Measurements from ENCODE around the gene FZR1. TPM values are rescaled to one million over a fixed set of nuclear protein-coding genes. Genes with fewer than 3 reads are reported as not detected.

Gene FZR1
- total RNA-seq (2022; extraction: Qiagen RNA extraction), result 27.8 to 36.3 TPM (median 34.2 TPM) in 5 replicates

DNA sequence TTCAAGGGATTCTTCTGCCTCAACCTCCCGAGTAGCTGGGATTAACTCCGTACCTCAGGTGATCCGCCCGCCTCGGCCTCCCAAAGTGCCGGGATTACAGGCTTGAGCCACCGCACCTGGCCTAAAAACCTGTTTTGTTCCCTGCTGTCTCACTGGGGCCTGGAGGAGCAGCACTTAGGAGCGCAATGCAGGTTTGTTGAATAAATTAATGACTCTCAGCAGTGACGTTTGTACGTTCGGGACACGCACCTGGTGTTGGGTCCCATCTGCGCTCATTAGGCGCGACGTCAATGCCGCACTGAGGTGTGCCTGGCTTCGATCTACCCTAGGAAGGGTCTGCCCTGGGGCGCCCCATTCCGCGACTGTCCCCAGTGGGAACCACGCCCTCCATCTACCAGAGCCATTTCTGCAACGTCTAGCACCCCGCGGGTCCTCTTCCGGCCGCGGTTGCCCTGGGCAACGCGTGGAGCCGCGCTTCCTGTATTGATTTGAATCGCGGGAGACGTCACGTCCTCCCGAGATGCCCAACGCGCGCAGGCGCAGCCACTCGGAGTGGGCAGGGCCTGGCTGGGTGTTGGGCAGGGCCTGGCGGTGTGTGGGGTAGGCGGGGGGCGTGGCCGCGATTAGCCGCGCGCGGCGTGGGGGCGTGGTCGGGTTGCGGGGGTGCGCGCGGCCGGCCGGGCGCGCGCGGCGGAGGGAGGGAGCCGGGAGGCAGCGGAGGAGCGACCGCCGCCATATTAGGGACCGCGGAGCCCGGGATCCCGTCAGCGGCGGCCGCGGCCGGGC, at the start of gene FZR1:
FZR1 (plus strand) TSS at position 714 of the 786 bp plus-strand sequence. CDS start 16,679 bp downstream, outside the sequence.

GRCh38 chr19:3480383-3481091, 25.6 kb upstream of the FZR1 start, which contains the start of gene SMIM24:
TSS of gene SMIM24 (minus strand) at chr19:3480525. CDS start at chr19:3480463, 62 bp downstream.

GRCh38 chr19:3483226-3483628, 22.9 kb upstream of the FZR1 start, which contains the start of gene SMIM44:
TSS of gene SMIM44 (minus strand) at chr19:3483441. CDS start at chr19:3483403, 38 bp downstream.

DNA sequence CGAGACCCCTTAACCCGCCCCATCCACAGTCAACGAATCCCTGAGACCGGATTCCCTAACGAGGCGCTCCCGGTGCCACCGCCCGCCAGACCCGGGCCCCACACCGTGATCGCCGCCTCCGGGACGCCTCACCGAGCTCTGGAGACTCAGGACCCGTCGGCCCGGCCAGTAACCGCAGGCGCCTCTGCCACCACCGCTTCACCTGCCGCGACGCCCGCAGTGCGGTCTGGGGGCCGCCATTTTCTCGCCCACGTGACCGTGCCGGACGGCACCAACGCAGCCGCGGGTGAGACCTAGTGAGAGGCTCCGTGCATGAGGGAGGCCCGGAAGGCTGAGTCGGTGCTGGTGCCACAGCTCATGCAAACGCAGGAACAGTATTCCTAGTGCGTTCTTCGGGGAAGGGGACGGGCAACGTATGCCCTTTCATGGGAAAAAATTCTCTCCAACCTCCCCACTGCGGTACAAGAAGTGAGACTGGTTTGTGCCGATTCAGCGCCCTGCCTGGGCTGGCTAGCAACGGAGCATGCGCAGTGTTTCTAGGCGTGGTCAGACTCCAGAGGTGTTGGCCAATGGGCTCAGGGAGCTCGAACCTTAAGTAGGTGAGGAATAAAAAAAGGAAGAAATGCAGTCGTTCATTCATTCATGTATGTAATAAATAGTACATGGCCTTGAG, 5.5 kb upstream of the FZR1 start, which contains the start of gene DOHH:
DOHH (minus strand) TSS at position 246 of the 673 bp plus-strand sequence. CDS start 3,860 bp downstream, outside the sequence.

DNA sequence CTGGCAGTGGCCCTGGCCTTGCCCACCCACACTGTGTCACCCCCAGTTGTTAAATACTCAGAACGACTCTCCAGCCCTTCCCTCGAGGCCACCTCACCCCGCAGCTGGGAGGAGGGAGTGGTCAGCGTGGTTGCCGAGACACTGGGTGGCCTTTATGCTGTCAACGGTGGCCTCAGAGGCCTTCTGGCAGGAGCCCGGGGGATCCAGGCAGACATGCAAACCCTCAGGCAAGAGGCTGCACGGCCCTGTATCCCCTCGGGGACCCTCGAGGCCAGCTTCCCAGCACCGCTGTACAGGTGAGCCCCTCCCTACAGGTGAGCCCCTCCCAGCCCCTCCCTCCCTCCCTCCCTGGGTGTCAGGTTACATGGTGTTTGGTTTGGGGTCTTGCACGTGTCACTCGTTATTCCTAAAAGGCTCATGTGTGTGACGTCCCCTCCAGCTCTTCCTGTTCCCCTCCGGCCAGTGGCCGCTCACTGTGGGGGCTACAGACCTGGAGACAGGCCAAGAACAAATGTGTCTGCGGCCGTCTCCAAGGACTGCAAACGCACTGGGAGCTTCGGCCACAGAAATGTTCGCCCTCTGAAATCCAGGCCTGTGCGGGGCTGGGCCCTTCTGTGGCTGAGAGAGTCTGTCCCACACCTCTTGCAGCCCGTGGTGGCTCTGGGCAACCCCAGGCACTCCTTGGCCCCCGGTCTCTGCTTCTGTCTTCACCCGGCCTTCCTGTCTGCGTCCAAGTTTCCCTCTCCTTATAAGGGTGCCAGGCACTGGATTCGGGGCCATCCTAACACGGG, 33.0 kb downstream of the FZR1 start, which contains the start of gene TEKTIP1:
TEKTIP1 (plus strand) TSS at position 210 of the 791 bp plus-strand sequence; CDS start at position 214, 4 bp downstream.

DNA sequence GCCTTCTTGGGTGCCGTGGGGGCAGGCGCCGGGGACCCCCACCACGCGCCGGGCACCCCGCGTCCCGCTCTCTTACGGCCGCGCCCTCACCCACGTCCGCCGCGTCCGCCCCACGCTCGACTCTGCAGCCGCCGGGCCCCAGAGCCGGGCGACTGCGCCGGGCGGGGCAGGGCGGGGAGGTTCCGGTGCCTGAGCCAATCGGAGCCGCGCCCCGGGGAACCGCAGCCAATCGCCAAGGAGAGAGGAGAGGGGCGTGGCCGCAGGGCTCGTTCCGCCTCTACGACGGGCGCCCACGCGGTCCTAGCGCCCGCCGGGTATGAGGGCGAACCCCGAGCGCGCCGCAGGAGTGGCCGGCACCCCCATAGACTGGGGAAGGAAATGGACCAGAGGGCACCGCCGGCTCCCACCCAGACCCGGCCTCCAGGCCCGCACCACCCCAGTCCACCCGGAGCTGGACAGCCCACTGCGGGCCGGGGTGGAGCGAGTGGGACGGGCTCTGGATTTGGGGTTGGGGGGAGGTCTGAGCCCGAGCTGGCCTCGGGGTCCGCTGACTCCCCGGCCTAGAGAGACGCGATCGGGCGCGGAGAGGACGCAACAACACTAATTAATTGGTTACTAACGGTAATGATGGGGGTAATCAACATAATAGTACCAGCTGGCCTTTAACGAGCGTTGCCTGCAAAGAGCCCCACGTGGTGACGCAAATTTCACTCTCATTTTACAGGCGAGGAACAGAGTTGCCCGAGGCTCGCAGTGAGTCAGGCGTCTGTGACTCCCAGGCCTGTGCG, 51.5 kb downstream of the FZR1 start, which contains the start of gene MFSD12:
MFSD12 (minus strand) TSS at position 126 of the 788 bp plus-strand sequence. CDS start 183 bp downstream, outside the sequence.

DNA sequence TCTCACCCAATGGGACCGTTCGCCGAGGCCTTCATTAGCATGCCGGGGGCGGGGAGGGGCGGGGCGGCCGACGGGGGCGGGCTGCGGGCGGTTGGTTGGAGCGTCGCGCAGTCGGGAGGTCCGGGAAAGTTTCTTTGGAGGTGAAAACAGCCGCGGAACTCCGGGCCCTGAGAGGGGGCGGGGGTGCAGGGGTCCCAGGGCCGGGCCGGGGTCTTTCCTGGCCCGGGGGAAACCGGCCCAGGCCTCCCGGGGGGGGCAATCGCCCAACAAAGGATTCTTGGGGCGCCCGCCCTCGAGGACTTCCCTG, 66.7 kb downstream of the FZR1 start, which contains the start of gene HMG20B:
HMG20B (plus strand) TSS at position 90 of the 307 bp plus-strand sequence. CDS start 366 bp downstream, outside the sequence.

DNA sequence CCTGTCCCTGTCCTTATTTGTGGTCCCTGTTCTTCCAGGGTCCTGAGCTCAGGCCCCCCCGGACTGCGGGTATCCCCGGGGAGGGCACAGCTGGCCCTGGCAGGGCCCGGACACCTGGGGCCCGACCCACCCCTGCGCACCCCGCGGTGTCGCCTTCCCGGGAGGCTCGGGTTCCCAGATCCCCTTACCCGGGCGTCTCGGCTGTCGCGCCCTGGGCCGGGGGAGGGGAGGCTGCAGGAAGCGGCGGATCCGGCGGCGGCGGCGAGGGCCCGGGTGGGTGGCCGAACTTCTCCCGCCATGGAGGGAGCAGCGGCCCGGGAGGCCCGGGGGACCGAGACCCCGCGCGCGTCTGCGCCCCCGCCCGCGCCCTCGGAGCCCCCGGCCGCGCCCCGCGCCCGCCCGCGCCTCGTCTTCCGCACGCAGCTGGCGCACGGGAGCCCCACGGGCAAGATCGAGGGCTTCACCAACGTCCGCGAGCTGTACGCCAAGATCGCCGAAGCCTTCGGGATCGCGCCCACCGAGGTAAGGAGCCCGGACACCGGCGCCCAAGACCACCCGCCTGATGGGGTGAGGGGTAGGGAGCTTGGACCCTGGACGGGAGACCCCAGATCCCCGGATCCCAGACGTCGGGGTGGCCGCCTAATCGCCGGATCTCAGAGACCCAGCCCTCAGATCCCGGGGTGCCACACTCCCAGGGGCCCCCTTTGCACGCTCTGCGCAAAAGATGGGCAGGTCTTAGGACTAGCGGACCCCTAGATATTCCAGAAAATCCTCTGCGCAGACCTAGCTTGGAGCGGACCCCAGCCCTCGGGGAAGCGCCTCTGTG, 79.4 kb downstream of the FZR1 start, which contains the start of gene GIPC3:
GIPC3 (plus strand) TSS at position 178 of the 826 bp plus-strand sequence; CDS start at position 298, 120 bp downstream.

Other genes starting within 250 kb of the FZR1 start
- 36.4 to 53.7 TPM (median 47.0 TPM) in 5 replicates for gene NFIC, start 139.7 kb upstream of the FZR1 start, total RNA-seq (2022; extraction: Qiagen RNA extraction)
- 0.80 to 1.4 TPM (median 0.90 TPM) in 5 replicates for gene SMIM24, start 25.8 kb upstream of the FZR1 start, total RNA-seq (2022; extraction: Qiagen RNA extraction)
- gene SMIM44, start 22.9 kb upstream of the FZR1 start, total RNA-seq (2022; extraction: Qiagen RNA extraction), result not detected in 5 replicates
- gene DOHH, start 5.6 kb upstream of the FZR1 start, total RNA-seq (2022; extraction: Qiagen RNA extraction), result 13.0 to 18.6 TPM (median 17.0 TPM) in 5 replicates
- gene TEKTIP1, start 32.9 kb downstream of the FZR1 start, total RNA-seq (2022; extraction: Qiagen RNA extraction), result 0.20 to 0.23 TPM in 2 of 5 replicates, not detected in the others
- 124 to 145 TPM (median 137 TPM) in 5 replicates for gene MFSD12, start 51.3 kb downstream of the FZR1 start, total RNA-seq (2022; extraction: Qiagen RNA extraction)
- 41.3 to 60.6 TPM (median 56.1 TPM) in 5 replicates for gene HMG20B, start 66.6 kb downstream of the FZR1 start, total RNA-seq (2022; extraction: Qiagen RNA extraction)
- 0.17 to 0.32 TPM (median 0.25 TPM) in 5 replicates for gene GIPC3, start 79.2 kb downstream of the FZR1 start, total RNA-seq (2022; extraction: Qiagen RNA extraction)
- 0.86 to 1.5 TPM (median 1.0 TPM) in 5 replicates for gene TBXA2R, start 100.6 kb downstream of the FZR1 start, total RNA-seq (2022; extraction: Qiagen RNA extraction)
- 12.1 to 17.4 TPM (median 17.0 TPM) in 5 replicates for gene CACTIN, start 120.5 kb downstream of the FZR1 start, total RNA-seq (2022; extraction: Qiagen RNA extraction)
- 11.1 to 13.1 TPM (median 11.9 TPM) in 5 replicates for gene PIP5K1C, start 194.2 kb downstream of the FZR1 start, total RNA-seq (2022; extraction: Qiagen RNA extraction)
- gene TJP3, start 202.1 kb downstream of the FZR1 start, total RNA-seq (2022; extraction: Qiagen RNA extraction), result 0.39 to 0.69 TPM (median 0.56 TPM) in 5 replicates